H9 (cell line): ENCODE results near the gene ARMH3. TPM values are rescaled to one million over a fixed set of nuclear protein-coding genes. Genes with fewer than 3 reads are reported as not detected.

ENCODE experiments used
- DNase-seq: peaks from one replicate; pipeline ENCODE4 v3.0.0-alpha.2; 2017
- H2AFZ ChIP-seq: one replicate; pipeline ENCODE4 v1.6.1; 2013; ENCODE audit warnings: mild to moderate bottlenecking, low read length, control low read depth, moderate library complexity
- H2AK5ac ChIP-seq: 2 replicates; pipeline ENCODE4 v1.6.1; 2013; ENCODE audit warnings: low read length, control low read depth, mixed read lengths; ENCODE audit not compliant: insufficient read length
- H2BK120ac ChIP-seq: one replicate; pipeline ENCODE4 v1.6.1; 2013; ENCODE audit warnings: low read depth, mild to moderate bottlenecking, low read length, control low read depth, inconsistent platforms; ENCODE audit not compliant: poor library complexity, severe bottlenecking
- H2BK12ac ChIP-seq: 2 replicates; pipeline ENCODE4 v1.6.1; 2013; ENCODE audit warnings: low read length, control low read depth, mixed read lengths, low read depth; ENCODE audit not compliant: insufficient read length
- H2BK15ac ChIP-seq: 2 replicates; pipeline ENCODE4 v1.6.1; 2013; ENCODE audit warnings: low read depth, low read length, control low read depth
- H2BK20ac ChIP-seq: one replicate; pipeline ENCODE4 v1.6.1; 2013; ENCODE audit warnings: low read depth, mild to moderate bottlenecking, low read length, control low read depth, inconsistent platforms; ENCODE audit not compliant: poor library complexity, severe bottlenecking
- H2BK5ac ChIP-seq: 2 replicates; pipeline ENCODE4 v1.6.1; 2013; ENCODE audit warnings: low read length, control low read depth, mixed read lengths; ENCODE audit not compliant: insufficient read length
- H3K14ac ChIP-seq: 2 replicates; pipeline ENCODE4 v1.6.1; 2013; ENCODE audit warnings: low read length, control low read depth; ENCODE audit not compliant: insufficient read depth
- H3K18ac ChIP-seq: 2 replicates; pipeline ENCODE4 v1.6.1; 2013; ENCODE audit warnings: low read depth, mild to moderate bottlenecking, mixed read lengths, low read length, control low read depth; ENCODE audit not compliant: insufficient read length
- H3K23ac ChIP-seq: 2 replicates; pipeline ENCODE4 v1.6.1; 2013; ENCODE audit warnings: low read length, control low read depth, mixed read lengths, low read depth; ENCODE audit not compliant: insufficient read length
- H3K23me2 ChIP-seq: 2 replicates; pipeline ENCODE4 v1.6.1; 2013; ENCODE audit warnings: low read depth, mild to moderate bottlenecking, mixed read lengths, low read length, control low read depth; ENCODE audit not compliant: insufficient read length, poor library complexity, severe bottlenecking
- H3K27ac ChIP-seq: 2 replicates; pipeline ENCODE4 v1.5.1; 2013; ENCODE audit warnings: low read length, control low read depth, mixed read lengths, low read depth; ENCODE audit not compliant: insufficient read length
- H3K27me3 ChIP-seq: 2 replicates; pipeline ENCODE4 v1.6.1; 2013; ENCODE audit warnings: low read length, control low read depth, inconsistent platforms; ENCODE audit not compliant: insufficient read depth
- H3K4ac ChIP-seq: 2 replicates; pipeline ENCODE4 v1.6.1; 2013; ENCODE audit warnings: low read depth, mild to moderate bottlenecking, control low read depth, inconsistent platforms, low read length, moderate library complexity
- H3K4me1 ChIP-seq: 2 replicates; pipeline ENCODE4 v1.6.1; 2013; ENCODE audit warnings: low read length, control low read depth, inconsistent platforms; ENCODE audit not compliant: insufficient read depth
- H3K4me2 ChIP-seq: 2 replicates; pipeline ENCODE4 v1.6.1; 2013; ENCODE audit warnings: low read length, control low read depth, mixed read lengths; ENCODE audit not compliant: insufficient read length, insufficient read depth
- H3K56ac ChIP-seq: 2 replicates; pipeline ENCODE4 v1.6.1; 2013; ENCODE audit warnings: low read depth, mild to moderate bottlenecking, mixed read lengths, low read length, control low read depth; ENCODE audit not compliant: insufficient read length
- H3K79me1 ChIP-seq: 2 replicates; pipeline ENCODE4 v1.6.1; 2013; ENCODE audit warnings: low read depth, mild to moderate bottlenecking, moderate library complexity, low read length, control low read depth, inconsistent platforms; ENCODE audit not compliant: insufficient read depth, poor library complexity, severe bottlenecking
- H3K79me2 ChIP-seq: 2 replicates; pipeline ENCODE4 v1.6.1; 2013; ENCODE audit warnings: low read length, control low read depth, inconsistent platforms; ENCODE audit not compliant: insufficient read depth
- H3K9ac ChIP-seq: 2 replicates; pipeline ENCODE4 v1.6.1; 2013; ENCODE audit warnings: low read length, control low read depth, mixed read lengths; ENCODE audit not compliant: insufficient read length; ENCODE audit errors: extremely low read depth
- H3K9me3 ChIP-seq: one replicate; pipeline ENCODE4 v1.6.1; 2013; ENCODE audit warnings: low read depth, low read length, inconsistent platforms; ENCODE audit not compliant: control insufficient read depth
- H3T11ph ChIP-seq: one replicate; pipeline ENCODE4 v1.6.1; 2013; ENCODE audit warnings: mild to moderate bottlenecking, low read length, control low read depth, inconsistent platforms
- H4K20me1 ChIP-seq: one replicate; pipeline ENCODE4 v1.6.1; 2013; ENCODE audit not compliant: control insufficient read depth, insufficient read length, insufficient read depth
- H4K5ac ChIP-seq: 2 replicates; pipeline ENCODE4 v1.6.1; 2013; ENCODE audit warnings: low read depth, mild to moderate bottlenecking, mixed read lengths, low read length, control low read depth; ENCODE audit not compliant: insufficient read length
- H4K8ac ChIP-seq: replicated peaks from 2 replicates; pipeline ENCODE4 v1.6.1; 2013; ENCODE audit warnings: low read length, control low read depth, mixed read lengths, low read depth; ENCODE audit not compliant: insufficient read length
- H4K91ac ChIP-seq: 2 replicates; pipeline ENCODE4 v1.6.1; 2013; ENCODE audit warnings: low read depth, mild to moderate bottlenecking, moderate library complexity, mixed read lengths, low read length, control low read depth; ENCODE audit not compliant: insufficient read length
- H3K27ac Mint-ChIP-seq, 3 experiments: 2 replicates in 2 of 3; 3 replicates in 1 of 3; pipeline ENCODE4 v1.8.0; 2020 to 2021; ENCODE audit warnings: mixed read lengths in 3 of 3, mild to moderate bottlenecking in 1 of 3, moderate library complexity in 1 of 3
- H3K27me3 Mint-ChIP-seq: 2 replicates; pipeline ENCODE4 v1.8.0; 2021; ENCODE audit warnings: low read depth, mild to moderate bottlenecking, moderate library complexity, mixed read lengths
- H3K36me3 Mint-ChIP-seq, 3 experiments: 2 replicates in 2 of 3; 3 replicates in 1 of 3; pipeline ENCODE4 v1.8.0; 2020 to 2021; ENCODE audit warnings: low read depth in 3 of 3, mixed read lengths in 3 of 3; ENCODE audit not compliant: insufficient read depth in 1 of 3
- H3K4me1 Mint-ChIP-seq, 2 experiments: 2 replicates each; pipeline ENCODE4 v1.8.0; 2020; ENCODE audit warnings: mixed read lengths in 2 of 2
- H3K4me3 Mint-ChIP-seq, 2 experiments: 2 replicates in 1 of 2; 3 replicates in 1 of 2; pipeline ENCODE4 v1.8.0; 2020 to 2021; ENCODE audit warnings: mild to moderate bottlenecking in 2 of 2, mixed read lengths in 2 of 2, moderate library complexity in 1 of 2
- H3K9me3 Mint-ChIP-seq, 2 experiments: 2 replicates in 1 of 2; 3 replicates in 1 of 2; pipeline ENCODE4 v1.8.0; 2020; ENCODE audit warnings: mild to moderate bottlenecking in 2 of 2, mixed read lengths in 2 of 2, moderate library complexity in 1 of 2
- CTCF ChIP-seq: fragments of 200-600 bp; sonication (generic); conservative IDR thresholded peaks from 3 replicates; pipeline ENCODE4 v1.8.0; 2021; ENCODE audit warnings: antibody characterized with exemption, mild to moderate bottlenecking
- WGBS: extraction: QIAGEN DNeasy Blood & Tissue Kit; methylation state at CpG from one replicate; pipeline ENCODE4 v1.1.7; 2013; ENCODE audit warnings: missing lambda C conversion rate, low lambda C conversion rate, mixed read lengths; ENCODE audit not compliant: insufficient read length; ENCODE audit errors: extremely low coverage; 5-methylcytosine and 5-hydroxymethylcytosine counted together
- total RNA-seq: library from RNA; stranded (reverse); gene quantifications from 2 replicates; pipeline ENCODE4 v1.2.1, GENCODE V29; 2021

ARMH3 gene
- total RNA-seq, 1 experiment from 2014 or later, result 20.4 TPM

GRCh38 chr10:102017295-102017694 is 38.7 kb downstream of the ARMH3 start:
- no CpG with 5 or more reads among the region's 2 CpGs for WGBS

More at GRCh38 chr10:102017295-102017694, 38.7 kb downstream of the ARMH3 start:
- no peaks in the 10 kb centered on the region for H4K20me1 ChIP-seq
- H3K4me2 ChIP-seq, result no peak overlapping the region
- H2BK120ac ChIP-seq, result no peak overlapping the region
- H3T11ph ChIP-seq, result no peak overlapping the region
- H2BK5ac ChIP-seq, result no peak overlapping the region
- no peak overlapping the region for H3K14ac ChIP-seq
- H2BK15ac ChIP-seq, result no peak overlapping the region
- no peak for TF ChIP-seq CTCF
- no peaks in the 10 kb centered on the region for H3K4me1 Mint-ChIP-seq
- H3K9ac ChIP-seq, result no peak overlapping the region
- H3K9me3 ChIP-seq, result no peaks in the 10 kb centered on the region
- no peak overlapping the region for H3K18ac ChIP-seq
- H3K79me2 ChIP-seq, result no peaks in the 10 kb centered on the region; the same call in 1 of the 2 replicates
- peaks cover 4 to 14% (median 13%) of the 10 kb centered on the region in 3 experiments for H3K36me3 Mint-ChIP-seq
- no peak overlapping the region for H3K27ac Mint-ChIP-seq
- no peak overlapping the region for H3K4me3 Mint-ChIP-seq
- H3K23ac ChIP-seq, result no peak overlapping the region
- H2AFZ ChIP-seq, result no peak overlapping the region
- H3K79me1 ChIP-seq, result no peaks in the 10 kb centered on the region
- DNase-seq, result no peak
- no peak overlapping the region for H3K4ac ChIP-seq
- no peak overlapping the region for H2BK20ac ChIP-seq
- no peak overlapping the region for H3K56ac ChIP-seq
- H3K27me3 ChIP-seq, result no peaks in the 10 kb centered on the region
- H4K8ac ChIP-seq, result no peak overlapping the region
- no peak overlapping the region for H3K27ac ChIP-seq
- H4K5ac ChIP-seq, result no peak overlapping the region
- H3K27me3 Mint-ChIP-seq, result no peaks in the 10 kb centered on the region
- H3K9me3 Mint-ChIP-seq, result no peaks in the 10 kb centered on the region
- H2BK12ac ChIP-seq, result no peak overlapping the region
- H2AK5ac ChIP-seq, result no peak overlapping the region
- H3K23me2 ChIP-seq, result no peaks in the 10 kb centered on the region
- H4K91ac ChIP-seq, result no peak overlapping the region
- H3K4me1 ChIP-seq, result no peaks in the 10 kb centered on the region
